ENCODE results near the gene SLIT3.
"Not testable (repeated sequence)": the region's sequence is repeated elsewhere in the genome, so short reads cannot be mapped to it uniquely, and the experiment has no call there.

GRCh38 chr5:168742311-168742710 is 558.6 kb downstream of the SLIT3 start:
- TF ChIP-seq POLR2A, CTCF, POLR2AphosphoS5 (IDR thresholded peaks at IDR 0.05): not testable (repeated sequence)

All from stomach (tissue), 4 donors.